Uterus (tissue), 2 donors: ENCODE data around the gene PDE10A.

ENCODE experiments used
- CTCF ChIP-seq, 4 experiments: fragments of 200-600 bp in 2 of 4; fragments of 450-650 bp in 2 of 4; sonication (generic) in 2 of 4; IDR thresholded peaks; one replicate each; pipeline ENCODE4 v1.5.1; 2016 to 2019; ENCODE audit warnings: antibody characterized with exemption in 4 of 4, mild to moderate bottlenecking in 2 of 4, moderate library complexity in 1 of 4
- POLR2A ChIP-seq, 2 donors: fragments of 450-650 bp; IDR thresholded peaks; one replicate each; pipeline ENCODE4 v1.6.1; 2016; ENCODE audit warnings: antibody characterized with exemption in 2 of 2, mild to moderate bottlenecking in 1 of 2, moderate library complexity in 1 of 2

GRCh38 chr6:165448210-165448609 lies 214.8 kb downstream of the PDE10A start:
- TF ChIP-seq CTCF (IDR thresholded peaks at IDR 0.05) (no peak), POLR2A (IDR thresholded peaks at IDR 0.05) (no peak)
